ENCODE data around the gene KIFAP3.

DNA sequence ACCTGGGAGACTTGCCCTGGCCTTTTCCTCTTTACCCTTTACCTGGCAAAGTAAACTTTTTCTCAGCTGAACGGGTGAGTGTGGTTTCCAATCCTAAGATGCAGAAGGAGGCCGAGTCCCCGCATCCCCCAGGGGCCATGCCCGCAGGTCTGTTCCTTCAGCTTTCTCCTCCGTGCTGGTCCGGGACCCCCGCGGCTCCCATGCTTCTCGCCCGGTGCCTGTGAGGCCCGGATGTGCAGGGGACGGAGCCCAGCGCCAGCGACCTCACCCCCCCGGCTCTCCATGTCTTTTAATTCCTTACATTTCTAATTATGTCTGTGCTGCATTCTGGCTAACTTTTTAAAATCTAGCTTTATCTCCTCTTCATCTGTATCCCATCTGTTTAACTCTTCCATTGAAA, 159.3 kb downstream of the KIFAP3 start:
- TF ChIP-seq CTCF (IDR thresholded peaks at IDR 0.05): no peak
- no peak for TF ChIP-seq EP300 (IDR thresholded peaks at IDR 0.05)
- TF ChIP-seq POLR2A (IDR thresholded peaks at IDR 0.05): no peak

All from suprapubic skin (tissue), 3 donors.